Neural progenitor cell (in vitro differentiated cells): Measurements from ENCODE around the gene DKKL1. TPM values are rescaled to one million over a fixed set of nuclear protein-coding genes. Genes with fewer than 3 reads are reported as not detected.

ENCODE experiments used
- DNase-seq: peaks from one replicate; pipeline ENCODE4 v3.0.0-alpha.2; 2016; ENCODE audit warnings: low spot score
- H2AFZ ChIP-seq: fragments of 200-600 bp; sonication (generic); replicated peaks from 2 replicates; pipeline ENCODE4 v1.6.1; 2016; ENCODE audit warnings: antibody characterized with exemption
- H3F3A ChIP-seq: fragments of 200-600 bp; sonication (generic); 2 replicates; pipeline ENCODE4 v1.6.1; 2016; ENCODE audit warnings: antibody characterized with exemption, low read depth
- H3K27ac ChIP-seq: fragments of 200-600 bp; sonication (generic); 2 replicates; pipeline ENCODE4 v1.5.1; 2016; ENCODE audit warnings: mild to moderate bottlenecking
- H3K27me3 ChIP-seq: fragments of 200-600 bp; sonication (generic); 2 replicates; pipeline ENCODE4 v1.6.1; 2016; ENCODE audit warnings: mild to moderate bottlenecking, moderate library complexity
- H3K36me3 ChIP-seq: fragments of 200-600 bp; sonication (generic); 2 replicates; pipeline ENCODE4 v1.5.1; 2016
- H3K4me1 ChIP-seq: fragments of 200-600 bp; sonication (generic); 2 replicates; pipeline ENCODE4 v1.6.1; 2016; ENCODE audit warnings: mixed run types
- H3K4me2 ChIP-seq: fragments of 200-600 bp; sonication (generic); 2 replicates; pipeline ENCODE4 v1.6.1; 2016
- H3K4me3 ChIP-seq: fragments of 200-600 bp; sonication (generic); 2 replicates; pipeline ENCODE4 v1.5.1; 2016
- H3K79me2 ChIP-seq: fragments of 200-600 bp; sonication (generic); 2 replicates; pipeline ENCODE4 v1.6.1; 2016; ENCODE audit warnings: low read depth
- H3K9ac ChIP-seq: fragments of 200-600 bp; sonication (generic); 2 replicates; pipeline ENCODE4 v1.6.1; 2016
- H3K9me3 ChIP-seq: fragments of 200-600 bp; sonication (generic); 2 replicates; pipeline ENCODE4 v1.5.1; 2016; ENCODE audit warnings: low read depth
- H4K20me1 ChIP-seq: fragments of 200-600 bp; sonication (generic); 2 replicates; pipeline ENCODE4 v1.6.1; 2016; ENCODE audit warnings: low read depth
- H3K27ac Mint-ChIP-seq: 3 replicates; pipeline ENCODE4 v1.8.0; 2021; ENCODE audit warnings: mixed read lengths
- H3K27me3 Mint-ChIP-seq: 2 replicates; pipeline ENCODE4 v1.8.0; 2022; ENCODE audit warnings: low read depth, mild to moderate bottlenecking, inconsistent platforms, moderate library complexity, mixed read lengths; ENCODE audit not compliant: insufficient read depth
- H3K36me3 Mint-ChIP-seq: 3 replicates; pipeline ENCODE4 v1.8.0; 2021; ENCODE audit warnings: mixed read lengths
- H3K4me1 Mint-ChIP-seq: 3 replicates; pipeline ENCODE4 v1.8.0; 2021; ENCODE audit warnings: mixed read lengths
- H3K4me3 Mint-ChIP-seq: 3 replicates; pipeline ENCODE4 v1.8.0; 2021; ENCODE audit warnings: mild to moderate bottlenecking, moderate library complexity, mixed read lengths
- H3K9me3 Mint-ChIP-seq: 3 replicates; pipeline ENCODE4 v1.8.0; 2020; ENCODE audit warnings: mixed read lengths
- CTCF ChIP-seq: fragments of 200-600 bp; sonication (generic); IDR thresholded peaks from 2 replicates; pipeline ENCODE4 v1.5.1; 2017; ENCODE audit warnings: antibody characterized with exemption, mild to moderate bottlenecking
- EZH2 ChIP-seq: fragments of 200-600 bp; sonication (generic); IDR thresholded peaks from 2 replicates; pipeline ENCODE4 v1.6.1; 2017; ENCODE audit warnings: antibody characterized with exemption, mild to moderate bottlenecking, moderate library complexity
- EZH2phosphoT487 ChIP-seq: fragments of 200-600 bp; sonication (generic); IDR thresholded peaks from 2 replicates; pipeline ENCODE4 v1.6.1; 2017; ENCODE audit warnings: antibody characterized with exemption
- total RNA-seq: library from RNA; depleted of rRNA; stranded (reverse); fragments of >200 nt; gene quantifications from 2 replicates; pipeline ENCODE4 v1.2.3, GENCODE V29; 2015; ENCODE audit warnings: low replicate concordance

The DKKL1 gene
- total RNA-seq, 1 donor from 2014 or later = 3.0 TPM

GRCh38 chr19:49423071-49423984 is 59.7 kb downstream of the DKKL1 start, which contains the start of gene PTH2:
Gene PTH2 (minus strand): TSS chr19:49423441. CDS start chr19:49423339, 102 bp downstream.
- peak within 1 kb of the TSS; percentile 69 for H3K4me2 ChIP-seq
- peaks cover 98% of the 10 kb centered on the region for H3K27me3 ChIP-seq
- no peak within 1 kb of the TSS for H3K27ac ChIP-seq
- TF ChIP-seq CTCF (no peak), EZH2 (peak; percentile 86), EZH2phosphoT487 (peak; percentile 61)
- Mint-ChIP-seq H3K9me3 (peaks cover 5% of the 10 kb centered on the region), H3K4me1 (peaks cover 55% of the 10 kb centered on the region), H3K27ac (no peak within 1 kb of the TSS), H3K27me3 (peaks cover 89% of the 10 kb centered on the region), H3K4me3 (peak within 1 kb of the TSS; percentile 82), H3K36me3 (no peaks in the 10 kb centered on the region)
- H3K9me3 ChIP-seq = no peaks in the 10 kb centered on the region
- DNase-seq = no peak
- peak within 1 kb of the TSS; percentile 36 for H3K4me3 ChIP-seq
- no peak within 1 kb of the TSS for H2AFZ ChIP-seq
- H3F3A ChIP-seq = peaks cover 56% of the 10 kb centered on the region
- H3K36me3 ChIP-seq = no peaks in the 10 kb centered on the region
- H3K9ac ChIP-seq = no peak within 1 kb of the TSS
- no peaks in the 10 kb centered on the region for H3K79me2 ChIP-seq
- H4K20me1 ChIP-seq = peaks cover 7% of the 10 kb centered on the region
- peaks cover 27% of the 10 kb centered on the region for H3K4me1 ChIP-seq

GRCh38 chr19:49423985-49424303 is 60.3 kb downstream of the DKKL1 start:
- TF ChIP-seq EZH2 = no peak
- TF ChIP-seq CTCF = no peak
- TF ChIP-seq EZH2phosphoT487 = no peak
- H3K4me2 ChIP-seq = peak overlapping the region; percentile 69
- peaks cover 100% of the 10 kb centered on the region for H3K27me3 ChIP-seq
- Mint-ChIP-seq H3K27ac (no peak overlapping the region), H3K4me3 (peak overlapping the region; percentile 6), H3K9me3 (peaks cover 5% of the 10 kb centered on the region), H3K4me1 (peaks cover 60% of the 10 kb centered on the region), H3K27me3 (peaks cover 85% of the 10 kb centered on the region), H3K36me3 (no peaks in the 10 kb centered on the region)
- H3K79me2 ChIP-seq = no peaks in the 10 kb centered on the region
- H4K20me1 ChIP-seq = peaks cover 7% of the 10 kb centered on the region
- no peak for DNase-seq
- no peaks in the 10 kb centered on the region for H3K36me3 ChIP-seq
- no peak overlapping the region for H3K27ac ChIP-seq
- peaks cover 27% of the 10 kb centered on the region for H3K4me1 ChIP-seq
- no peak overlapping the region for H2AFZ ChIP-seq
- no peaks in the 10 kb centered on the region for H3K9me3 ChIP-seq
- no peak overlapping the region for H3K9ac ChIP-seq
- H3K4me3 ChIP-seq = no peak overlapping the region
- peaks cover 62% of the 10 kb centered on the region for H3F3A ChIP-seq

Other genes starting within 250 kb of the DKKL1 start
- gene LIN7B, start 249.5 kb upstream of the DKKL1 start, total RNA-seq = 9.2 and 9.7 TPM in 2 replicates
- 1.7 TPM in 1 of 2 replicates, not detected in the other for gene C19orf73, start 244.7 kb upstream of the DKKL1 start, total RNA-seq
- 1.8 and 12.0 TPM in 2 replicates for gene PPFIA3, start 244.3 kb upstream of the DKKL1 start, total RNA-seq
- 0.31 TPM in 1 of 2 replicates, not detected in the other for gene HRC, start 208.5 kb upstream of the DKKL1 start, total RNA-seq
- gene TRPM4, start 206.1 kb upstream of the DKKL1 start, total RNA-seq = 3.1 and 11.2 TPM in 2 replicates
- gene SLC6A16, start 38.7 kb upstream of the DKKL1 start, total RNA-seq = 2.9 and 5.0 TPM in 2 replicates
- gene CD37, start 28.5 kb upstream of the DKKL1 start, total RNA-seq = not detected in 2 replicates
- gene TEAD2, start 1.5 kb upstream of the DKKL1 start, total RNA-seq = 125 and 193 TPM in 2 replicates
- gene KASH5, start 24.4 kb downstream of the DKKL1 start, total RNA-seq = 0.59 TPM in 1 of 2 replicates, not detected in the other
- gene PTH2, start 59.6 kb downstream of the DKKL1 start, total RNA-seq = not detected in 2 replicates
- 0.09 TPM in 1 of 2 replicates, not detected in the other for gene GFY, start 61.5 kb downstream of the DKKL1 start, total RNA-seq
- 1.4 TPM in 2 replicates for gene SLC17A7, start 77.7 kb downstream of the DKKL1 start, total RNA-seq
- 133 and 168 TPM in 2 replicates for gene PIH1D1, start 87.9 kb downstream of the DKKL1 start, total RNA-seq
- 14.7 and 77.6 TPM in 2 replicates for gene ALDH16A1, start 89.3 kb downstream of the DKKL1 start, total RNA-seq
- gene FLT3LG, start 110.3 kb downstream of the DKKL1 start, total RNA-seq = 0.24 and 0.96 TPM in 2 replicates
- 2,053 and 3,348 TPM in 2 replicates for gene RPL13A, start 123.7 kb downstream of the DKKL1 start, total RNA-seq
- 5,448 and 6,772 TPM in 2 replicates for gene RPS11, start 132.6 kb downstream of the DKKL1 start, total RNA-seq
- 10.0 and 30.8 TPM in 2 replicates for gene FCGRT, start 148.8 kb downstream of the DKKL1 start, total RNA-seq
- gene RCN3, start 164.1 kb downstream of the DKKL1 start, total RNA-seq = 4.2 and 4.5 TPM in 2 replicates
- 26.2 and 68.3 TPM in 2 replicates for gene NOSIP, start 216.7 kb downstream of the DKKL1 start, total RNA-seq
- gene PRRG2, start 217.4 kb downstream of the DKKL1 start, total RNA-seq = 0.09 and 0.68 TPM in 2 replicates
- 3.2 and 9.0 TPM in 2 replicates for gene PRR12, start 227.3 kb downstream of the DKKL1 start, total RNA-seq